GM13977 (cell line): ENCODE results near the gene IL1F10.

ENCODE experiments used
- DNase-seq: peaks from one replicate; pipeline ENCODE4 v3.0.0; 2012; ENCODE audit warnings: low spot score
- CTCF ChIP-seq: IDR thresholded peaks from 2 replicates; pipeline ENCODE4 v1.5.1; 2012; ENCODE audit warnings: mild to moderate bottlenecking, control low read depth; ENCODE audit not compliant: insufficient read depth; ENCODE audit errors: extremely low read depth, missing control alignments
- in situ Hi-C: fragments of 300-500 bp; cut with MboI; formaldehyde crosslinking; loops from one replicate; pipeline ENCODE4 v1.12.0; 2022; ENCODE audit warnings: low sequenced_read_pairs, low pct_unique_long_range_greater_than_20kb, mixed read lengths, inconsistent platforms; ENCODE audit not compliant: unreplicated experiment

IL1F10 gene

GRCh38 chr2:113061241-113061640, 6.5 kb upstream of the IL1F10 start:
- DNase-seq: no peak
- TF ChIP-seq CTCF: no peak
- in situ Hi-C loops: no loop called here

- TF ChIP-seq CTCF: no peak
- DNase-seq: no peak
- in situ Hi-C loops: no loop called here
Observed at GRCh38 chr2:113061896-113062770, 5.6 kb upstream of the IL1F10 start.

- no peak for TF ChIP-seq CTCF
- DNase-seq: no peak
- in situ Hi-C loops: no loop called here
Observed at GRCh38 chr2:113064281-113064680, 3.5 kb upstream of the IL1F10 start.

GRCh38 chr2:113064898-113065297, 2.9 kb upstream of the IL1F10 start:
- no peak for DNase-seq
- no peak for TF ChIP-seq CTCF
- in situ Hi-C loops: no loop called here

- DNase-seq: no peak
- TF ChIP-seq CTCF: no peak
- in situ Hi-C loops: no loop called here
Observed at GRCh38 chr2:113068249-113068648, 479 bp downstream of the IL1F10 start.

GRCh38 chr2:113068706-113069485, 1.1 kb downstream of the IL1F10 start:
- in situ Hi-C loops: no loop called here
- TF ChIP-seq CTCF: no peak
- no peak for DNase-seq
